ENCODE measurements around the gene MGLL. TPM values are rescaled to one million over a fixed set of nuclear protein-coding genes. Genes with fewer than 3 reads are reported as not detected.
A peak's percentile ranks its signal among the peaks of the same experiment; 100 is the strongest.

Gene MGLL
- total RNA-seq, 1 donor from 2014 or later: 9.4 TPM

- Mint-ChIP-seq H3K27ac (peak overlapping the region; percentile 39), H3K4me1 (ENCODE audit: unreplicated experiment) (peaks cover 37% of the 10 kb centered on the region), H3K27me3 (peaks cover 8% of the 10 kb centered on the region), H3K4me3 (no peak overlapping the region), H3K9me3 (no peaks in the 10 kb centered on the region), H3K36me3 (no peaks in the 10 kb centered on the region)
- no peak for TF ChIP-seq CTCF (conservative IDR thresholded peaks at IDR 0.05)
- no peak for DNase-seq (ENCODE audit: extremely low spot score, unreplicated experiment)
Observed at GRCh38 chr3:127731546-127732289, 90.6 kb downstream of the MGLL start.

GRCh38 chr3:127730666-127731295, 91.5 kb downstream of the MGLL start:
- no peaks in the 10 kb centered on the region for H3K9me3 Mint-ChIP-seq
- no peak overlapping the region for H3K4me3 Mint-ChIP-seq
- no peak overlapping the region for H3K27ac Mint-ChIP-seq
- DNase-seq (ENCODE audit: extremely low spot score, unreplicated experiment): no peak
- no peaks in the 10 kb centered on the region for H3K36me3 Mint-ChIP-seq
- H3K4me1 Mint-ChIP-seq (ENCODE audit: unreplicated experiment): peaks cover 30% of the 10 kb centered on the region
- no peak for TF ChIP-seq CTCF (conservative IDR thresholded peaks at IDR 0.05)
- H3K27me3 Mint-ChIP-seq: peaks cover 8% of the 10 kb centered on the region

GRCh38 chr3:127730171-127730570, 92.1 kb downstream of the MGLL start:
- Mint-ChIP-seq H3K36me3 (no peaks in the 10 kb centered on the region), H3K4me3 (no peak overlapping the region), H3K9me3 (peaks cover 5% of the 10 kb centered on the region), H3K27ac (no peak overlapping the region), H3K27me3 (peaks cover 12% of the 10 kb centered on the region), H3K4me1 (ENCODE audit: unreplicated experiment) (peaks cover 24% of the 10 kb centered on the region)
- no peak for TF ChIP-seq CTCF (conservative IDR thresholded peaks at IDR 0.05)
- DNase-seq (ENCODE audit: extremely low spot score, unreplicated experiment): no peak

GRCh38 chr3:127729556-127730056, 92.7 kb downstream of the MGLL start:
- TF ChIP-seq CTCF (conservative IDR thresholded peaks at IDR 0.05): no peak
- H3K9me3 Mint-ChIP-seq: peaks cover 6% of the 10 kb centered on the region
- no peaks in the 10 kb centered on the region for H3K36me3 Mint-ChIP-seq
- H3K27me3 Mint-ChIP-seq: peaks cover 12% of the 10 kb centered on the region
- peaks cover 18% of the 10 kb centered on the region for H3K4me1 Mint-ChIP-seq (ENCODE audit: unreplicated experiment)
- H3K27ac Mint-ChIP-seq: no peak overlapping the region
- no peak for DNase-seq (ENCODE audit: extremely low spot score, unreplicated experiment)
- H3K4me3 Mint-ChIP-seq: no peak overlapping the region

GRCh38 chr3:127728417-127729015, 93.8 kb downstream of the MGLL start:
- no peak for DNase-seq (ENCODE audit: extremely low spot score, unreplicated experiment)
- no peak overlapping the region for H3K4me3 Mint-ChIP-seq
- H3K36me3 Mint-ChIP-seq: no peaks in the 10 kb centered on the region
- peaks cover 15% of the 10 kb centered on the region for H3K4me1 Mint-ChIP-seq (ENCODE audit: unreplicated experiment)
- peaks cover 6% of the 10 kb centered on the region for H3K9me3 Mint-ChIP-seq
- H3K27me3 Mint-ChIP-seq: peaks cover 14% of the 10 kb centered on the region
- no peak overlapping the region for H3K27ac Mint-ChIP-seq
- TF ChIP-seq CTCF (conservative IDR thresholded peaks at IDR 0.05): no peak
